BE2C (cell line): ENCODE data around the gene TGFBR3.

Source experiments
- DNase-seq: peaks from one replicate; pipeline ENCODE4 v3.0.0-alpha.2; 2020
- H3K27me3 ChIP-seq: fragments of 250-450 bp; sonication (Bioruptor Pico); 2 replicates; pipeline ENCODE4 v1.5.1; 2020; ENCODE audit warnings: mild to moderate bottlenecking
- H3K36me3 ChIP-seq: fragments of 250-450 bp; sonication (Bioruptor Pico); 2 replicates; pipeline ENCODE4 v1.5.1; 2020; ENCODE audit warnings: mild to moderate bottlenecking
- H3K4me1 ChIP-seq: fragments of 250-450 bp; sonication (Bioruptor Pico); 2 replicates; pipeline ENCODE4 v1.5.1; 2020
- H3K4me3 ChIP-seq: 2 replicates; pipeline ENCODE4 v1.5.1; 2011; ENCODE audit warnings: low read depth, low read length
- H3K9me3 ChIP-seq: fragments of 250-450 bp; sonication (Bioruptor Pico); 2 replicates; pipeline ENCODE4 v1.5.1; 2020
- TF ChIP-seq, protein P1 (sequence below): IDR thresholded peaks from 2 replicates; pipeline ENCODE4 v1.5.1; 2012; ENCODE audit warnings: mild to moderate bottlenecking, low read depth, low read length

TGFBR3 gene

DNA sequence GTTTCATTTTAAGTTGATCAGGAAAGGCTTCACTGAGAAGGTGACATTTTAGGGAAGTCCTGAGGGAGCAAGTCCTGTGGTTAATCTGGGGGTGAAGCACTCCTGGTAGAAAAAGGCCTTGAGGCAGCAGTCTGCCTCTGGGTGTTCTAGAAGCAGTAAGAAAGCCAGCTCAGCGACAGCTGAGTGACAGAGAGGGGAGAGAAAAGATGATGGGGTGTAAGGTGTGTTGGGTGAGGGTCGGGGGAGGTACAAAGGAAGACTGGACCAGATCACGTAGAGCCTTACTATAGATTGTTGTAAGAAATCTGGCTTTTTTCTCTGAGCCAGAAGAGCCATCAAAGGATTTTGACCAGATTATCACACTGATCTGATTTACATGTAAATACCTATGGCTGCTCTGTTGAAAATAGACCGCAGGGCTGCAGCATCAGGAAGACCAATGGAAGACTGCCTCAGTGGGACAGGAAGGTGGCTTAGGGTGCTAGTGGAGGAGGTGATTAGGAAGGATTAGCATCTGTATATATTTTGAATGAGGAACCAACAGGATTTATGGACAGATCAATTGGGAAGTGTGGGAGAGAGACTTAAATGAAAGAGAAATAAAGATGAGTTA lies 254.1 kb downstream of the TGFBR3 start:
- Histone ChIP-seq H3K4me3 (no peak overlapping the region), H3K9me3 (no peaks in the 10 kb centered on the region)
- TF ChIP-seq, protein P1, sequence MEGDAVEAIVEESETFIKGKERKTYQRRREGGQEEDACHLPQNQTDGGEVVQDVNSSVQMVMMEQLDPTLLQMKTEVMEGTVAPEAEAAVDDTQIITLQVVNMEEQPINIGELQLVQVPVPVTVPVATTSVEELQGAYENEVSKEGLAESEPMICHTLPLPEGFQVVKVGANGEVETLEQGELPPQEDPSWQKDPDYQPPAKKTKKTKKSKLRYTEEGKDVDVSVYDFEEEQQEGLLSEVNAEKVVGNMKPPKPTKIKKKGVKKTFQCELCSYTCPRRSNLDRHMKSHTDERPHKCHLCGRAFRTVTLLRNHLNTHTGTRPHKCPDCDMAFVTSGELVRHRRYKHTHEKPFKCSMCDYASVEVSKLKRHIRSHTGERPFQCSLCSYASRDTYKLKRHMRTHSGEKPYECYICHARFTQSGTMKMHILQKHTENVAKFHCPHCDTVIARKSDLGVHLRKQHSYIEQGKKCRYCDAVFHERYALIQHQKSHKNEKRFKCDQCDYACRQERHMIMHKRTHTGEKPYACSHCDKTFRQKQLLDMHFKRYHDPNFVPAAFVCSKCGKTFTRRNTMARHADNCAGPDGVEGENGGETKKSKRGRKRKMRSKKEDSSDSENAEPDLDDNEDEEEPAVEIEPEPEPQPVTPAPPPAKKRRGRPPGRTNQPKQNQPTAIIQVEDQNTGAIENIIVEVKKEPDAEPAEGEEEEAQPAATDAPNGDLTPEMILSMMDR = no peak

DNA sequence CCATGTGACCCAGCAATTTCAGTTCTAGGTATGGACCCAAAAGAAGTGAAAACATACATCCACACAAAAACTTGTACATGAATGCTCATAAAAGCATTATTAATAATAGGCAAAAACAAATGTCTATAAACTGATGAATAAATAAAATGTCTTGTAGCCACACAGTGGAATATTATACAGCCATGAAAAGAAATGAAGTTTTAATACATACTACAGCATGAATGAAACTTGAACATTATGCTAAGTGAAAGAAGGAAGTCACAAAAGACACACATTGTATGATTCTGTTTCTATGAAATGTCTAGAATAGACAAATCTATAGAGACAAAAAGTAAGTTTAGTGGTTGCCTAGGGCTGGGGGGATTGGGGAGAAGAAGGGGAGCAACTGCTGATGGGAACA lies 255.1 kb downstream of the TGFBR3 start:
- DNase-seq = no peak
- TF ChIP-seq, protein P1 = no peak
- Histone ChIP-seq H3K4me3 (no peak overlapping the region), H3K9me3 (no peaks in the 10 kb centered on the region), H3K36me3 (no peaks in the 10 kb centered on the region), H3K27me3 (no peaks in the 10 kb centered on the region), H3K4me1 (no peaks in the 10 kb centered on the region)

More for the DNA sequence above, 254.1 kb downstream of the TGFBR3 start:
- no peaks in the 10 kb centered on the region for H3K4me1 ChIP-seq
- no peaks in the 10 kb centered on the region for H3K27me3 ChIP-seq
- no peak for DNase-seq
- H3K36me3 ChIP-seq = no peaks in the 10 kb centered on the region
